Neutrophil (primary cell): ENCODE data around the gene USP6NL.

ENCODE experiments used
- H3K27ac ChIP-seq: fragments of 200-600 bp; sonication (generic); 2 replicates; pipeline ENCODE4 v1.5.1; 2016; ENCODE audit warnings: mild to moderate bottlenecking, moderate library complexity
- H3K27me3 ChIP-seq: fragments of 200-600 bp; sonication (generic); 2 replicates; pipeline ENCODE4 v1.6.0; 2016; ENCODE audit warnings: mild to moderate bottlenecking
- H3K36me3 ChIP-seq: fragments of 200-600 bp; sonication (generic); 2 replicates; pipeline ENCODE4 v1.5.1; 2017
- H3K4me1 ChIP-seq, 2 experiments: fragments of 200-600 bp in 1 of 2; sonication (generic) in 1 of 2; 1 replicate in 1 of 2; 2 replicates in 1 of 2; pipeline versions ENCODE4 v1.5.1 to v1.6.1; 2013 to 2016; ENCODE audit warnings: low read depth in 1 of 2, low read length in 1 of 2, mild to moderate bottlenecking in 1 of 2, moderate library complexity in 1 of 2; ENCODE audit not compliant: control insufficient read depth in 1 of 2, insufficient read depth in 1 of 2
- H3K4me3 ChIP-seq, 2 experiments: fragments of 200-600 bp in 1 of 2; sonication (generic) in 1 of 2; 1 replicate in 1 of 2; 2 replicates in 1 of 2; pipeline ENCODE4 v1.5.1; 2013 to 2016; ENCODE audit warnings: low read depth in 1 of 2, low read length in 1 of 2, mild to moderate bottlenecking in 1 of 2, moderate library complexity in 1 of 2
- H3K9me3 ChIP-seq: fragments of 200-600 bp; sonication (generic); 2 replicates; pipeline ENCODE4 v1.5.1; 2016
- CTCF ChIP-seq: fragments of 200-600 bp; sonication (generic); IDR thresholded peaks from 2 replicates; pipeline ENCODE4 v1.5.1; 2016; ENCODE audit warnings: antibody characterized with exemption

The USP6NL gene

DNA sequence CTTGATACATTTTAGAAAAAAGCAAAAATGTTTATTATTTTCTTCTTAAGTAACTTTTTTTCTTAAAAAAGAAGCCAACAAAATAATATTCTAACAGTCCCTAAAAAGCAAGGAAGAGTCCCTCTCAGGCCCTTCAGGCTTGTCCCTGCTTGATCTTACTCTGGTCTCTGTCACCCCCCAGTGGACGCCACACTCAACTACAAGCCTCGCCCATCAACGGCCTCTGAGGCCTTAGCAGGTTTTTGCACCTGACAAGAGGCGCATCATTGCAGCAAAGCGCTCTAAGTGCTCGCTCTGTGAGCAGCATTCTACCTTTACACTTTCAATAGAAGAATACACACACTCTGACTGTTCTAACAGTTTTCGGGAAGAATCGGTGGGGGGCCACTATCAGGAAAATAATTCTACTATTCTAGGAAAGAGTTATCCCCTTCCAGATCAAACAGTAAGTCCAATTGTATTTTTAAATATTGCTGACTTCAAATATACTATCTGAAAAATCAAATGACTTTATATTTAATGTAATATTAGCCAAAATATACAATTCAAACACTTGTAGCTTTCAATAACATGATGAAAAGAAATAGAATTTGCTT lies 139.2 kb downstream of the USP6NL start:
- no peak overlapping the region for H3K27ac ChIP-seq
- H3K9me3 ChIP-seq: no peaks in the 10 kb centered on the region
- H3K4me3 ChIP-seq: no peak overlapping the region
- H3K4me1 ChIP-seq: peaks cover 0 to 8% of the 10 kb centered on the region in 2 experiments
- no peaks in the 10 kb centered on the region for H3K36me3 ChIP-seq
- no peaks in the 10 kb centered on the region for H3K27me3 ChIP-seq
- peak; percentile 86 for TF ChIP-seq CTCF

DNA sequence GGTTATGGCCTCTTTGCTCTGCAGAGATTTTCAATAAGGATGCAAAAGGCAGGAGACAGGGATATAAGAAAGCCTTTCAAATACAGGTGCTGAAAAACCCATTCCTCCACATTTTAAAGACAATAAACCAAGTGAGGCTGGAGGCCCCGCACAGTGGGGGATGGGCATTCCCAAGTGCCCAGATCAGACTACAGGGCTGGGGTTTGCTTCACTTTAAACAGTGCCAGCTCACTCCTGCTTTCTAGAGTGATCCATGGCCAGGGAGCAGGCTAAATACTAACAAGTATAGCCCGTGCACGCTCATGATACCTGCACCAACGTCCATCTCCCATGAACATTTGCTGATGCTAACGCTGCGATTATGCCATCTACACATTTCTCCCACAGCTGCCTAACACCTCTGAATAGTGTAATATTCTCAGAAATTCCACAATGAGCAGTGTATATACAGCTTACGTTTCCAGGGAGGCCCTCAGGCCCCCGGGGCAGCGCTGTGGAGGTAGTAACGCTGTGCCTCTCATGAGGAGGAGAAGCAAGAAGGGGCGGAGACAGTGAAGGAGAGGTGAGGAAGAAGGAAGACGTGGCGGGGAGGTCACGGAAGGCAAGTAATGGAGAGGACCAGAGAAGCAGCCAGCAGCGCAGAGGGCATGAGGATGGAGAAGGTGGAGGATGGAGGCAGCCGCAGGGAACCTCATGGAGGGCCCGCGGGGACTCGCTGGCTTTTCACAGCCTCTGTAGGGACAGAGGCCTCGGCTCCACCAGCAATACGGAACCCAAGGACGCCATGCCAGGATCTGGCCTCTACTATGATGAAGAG lies 141.7 kb downstream of the USP6NL start:
- TF ChIP-seq CTCF: no peak
- Histone ChIP-seq H3K4me1 (peaks cover 0 to 3% of the 10 kb centered on the region in 2 experiments), H3K4me3 (no peak overlapping the region), H3K36me3 (no peaks in the 10 kb centered on the region), H3K27ac (no peak overlapping the region), H3K27me3 (no peaks in the 10 kb centered on the region), H3K9me3 (no peaks in the 10 kb centered on the region)

DNA sequence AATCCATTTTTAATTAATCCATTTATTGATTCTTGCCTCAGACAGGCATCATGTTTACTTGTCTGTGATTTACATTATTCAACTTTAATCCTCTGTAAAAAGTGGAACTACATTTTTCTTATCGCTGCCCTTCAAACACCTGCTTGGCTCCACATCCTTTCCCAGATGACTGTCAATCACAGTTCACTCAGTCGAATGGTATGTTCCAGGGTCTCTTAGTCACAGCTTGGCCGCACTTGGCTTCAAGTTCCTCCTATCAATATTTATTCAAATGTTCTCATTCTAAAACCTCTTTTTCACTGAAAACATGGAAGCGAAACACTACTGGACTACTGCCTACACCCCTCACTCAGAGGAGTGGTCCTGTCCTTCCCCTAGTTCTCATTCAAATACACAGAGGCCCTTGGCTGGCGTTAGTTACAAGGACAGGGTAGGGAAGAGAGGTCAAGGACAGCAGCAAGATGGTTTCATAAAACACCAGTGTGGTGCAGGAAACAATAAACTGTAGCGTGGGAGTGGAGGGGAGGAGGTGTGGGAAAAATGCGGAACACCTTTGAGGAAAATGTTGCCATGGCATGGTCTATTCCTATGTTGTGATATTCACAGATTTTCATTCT lies 143.2 kb downstream of the USP6NL start:
- TF ChIP-seq CTCF: no peak
- H3K4me3 ChIP-seq: no peak overlapping the region
- H3K27me3 ChIP-seq: no peaks in the 10 kb centered on the region
- H3K9me3 ChIP-seq: no peaks in the 10 kb centered on the region
- H3K4me1 ChIP-seq: peaks cover 0 to 3% of the 10 kb centered on the region in 2 experiments
- no peak overlapping the region for H3K27ac ChIP-seq
- H3K36me3 ChIP-seq: peaks cover 4% of the 10 kb centered on the region

- no peak for TF ChIP-seq CTCF
- Histone ChIP-seq H3K4me1 (peaks cover 0 to 3% of the 10 kb centered on the region in 2 experiments), H3K27me3 (no peaks in the 10 kb centered on the region), H3K36me3 (peaks cover 13% of the 10 kb centered on the region), H3K9me3 (no peaks in the 10 kb centered on the region), H3K27ac (no peak overlapping the region), H3K4me3 (no peak overlapping the region)
These were observed 146.0 kb downstream of the USP6NL start for GRCh38 chr10:11465406-11465805.

- no peaks in the 10 kb centered on the region for H3K9me3 ChIP-seq
- no peak overlapping the region for H3K27ac ChIP-seq
- peaks cover 13% of the 10 kb centered on the region for H3K36me3 ChIP-seq
- peaks cover 0 to 3% of the 10 kb centered on the region in 2 experiments for H3K4me1 ChIP-seq
- no peaks in the 10 kb centered on the region for H3K27me3 ChIP-seq
- no peak for TF ChIP-seq CTCF
- no peak overlapping the region for H3K4me3 ChIP-seq
These were observed 148.3 kb downstream of the USP6NL start for GRCh38 chr10:11463111-11463510.
